GM18520 (cell line): Measurements from ENCODE around the gene NRG3.

Source experiments
- ATAC-seq: cut with Tn5 transposase; IDR thresholded peaks from one replicate; pipeline ENCODE4 v1.9.1; 2021; ENCODE audit not compliant: unreplicated experiment

The NRG3 gene

DNA sequence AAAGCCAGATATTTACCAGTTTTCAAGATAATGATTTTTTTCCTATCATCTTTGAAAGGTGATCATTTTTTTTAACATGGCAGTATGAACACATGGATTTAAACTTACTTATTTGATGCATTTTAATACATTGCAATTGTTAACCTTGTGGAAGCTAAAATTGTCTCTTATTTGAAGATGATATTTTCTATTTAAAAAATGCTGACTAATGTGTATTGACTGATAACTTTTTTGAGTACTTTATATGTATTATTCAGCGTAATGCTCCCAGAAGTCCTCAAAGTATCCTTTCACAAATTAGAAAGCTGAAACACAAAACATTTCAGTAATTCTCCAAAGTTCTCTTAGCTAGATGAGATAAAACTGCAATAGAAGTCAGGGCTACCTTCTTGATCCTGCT lies 677.3 kb downstream of the NRG3 start:
- no peak for ATAC-seq

DNA sequence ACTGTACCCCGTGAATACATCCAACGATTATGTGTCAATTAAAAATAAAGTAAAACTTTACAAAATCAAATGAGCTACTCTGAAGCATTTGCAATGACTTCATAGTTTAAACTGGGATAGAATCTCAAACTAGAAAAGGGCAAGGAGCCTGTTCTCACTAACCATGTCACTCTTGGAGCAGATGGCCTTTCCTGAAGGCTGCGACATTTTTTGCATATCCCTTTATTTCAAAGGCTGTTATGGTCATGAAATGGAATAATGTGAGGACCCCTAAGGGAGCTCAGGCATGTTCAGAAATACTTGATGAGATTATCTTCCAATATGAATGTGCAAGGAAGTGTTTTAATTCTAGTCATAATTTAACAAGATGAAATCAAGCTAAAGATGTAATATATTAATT lies 679.4 kb downstream of the NRG3 start:
- ATAC-seq, result no peak

DNA sequence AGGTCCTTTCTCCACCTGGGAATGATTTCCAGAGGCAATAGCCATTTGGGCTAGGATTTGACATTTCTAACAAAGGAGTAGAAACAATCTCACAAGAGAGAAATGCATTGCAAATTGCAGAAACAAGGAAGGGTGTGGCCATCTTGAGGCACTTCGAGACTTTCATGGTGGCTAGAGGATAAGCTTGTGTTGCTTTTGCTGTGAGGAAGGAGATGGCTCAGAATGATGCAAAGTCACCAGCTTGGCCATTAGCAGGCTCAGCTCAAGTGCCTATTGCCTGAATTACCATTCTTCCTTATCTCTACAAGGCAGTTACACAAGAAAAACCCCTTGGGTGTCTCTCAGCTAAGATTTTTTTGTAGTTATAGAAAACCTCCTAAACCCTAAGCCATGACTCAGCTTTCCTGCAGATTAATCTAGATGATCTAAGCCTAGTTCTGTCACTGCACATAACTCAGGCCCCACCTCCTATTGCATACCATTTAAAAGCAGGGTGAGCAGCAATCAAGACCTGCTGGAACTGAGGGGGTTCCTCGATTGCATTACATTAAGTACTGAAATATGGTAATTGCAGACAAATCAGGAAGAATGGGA lies 683.1 kb downstream of the NRG3 start:
- ATAC-seq, result no peak

DNA sequence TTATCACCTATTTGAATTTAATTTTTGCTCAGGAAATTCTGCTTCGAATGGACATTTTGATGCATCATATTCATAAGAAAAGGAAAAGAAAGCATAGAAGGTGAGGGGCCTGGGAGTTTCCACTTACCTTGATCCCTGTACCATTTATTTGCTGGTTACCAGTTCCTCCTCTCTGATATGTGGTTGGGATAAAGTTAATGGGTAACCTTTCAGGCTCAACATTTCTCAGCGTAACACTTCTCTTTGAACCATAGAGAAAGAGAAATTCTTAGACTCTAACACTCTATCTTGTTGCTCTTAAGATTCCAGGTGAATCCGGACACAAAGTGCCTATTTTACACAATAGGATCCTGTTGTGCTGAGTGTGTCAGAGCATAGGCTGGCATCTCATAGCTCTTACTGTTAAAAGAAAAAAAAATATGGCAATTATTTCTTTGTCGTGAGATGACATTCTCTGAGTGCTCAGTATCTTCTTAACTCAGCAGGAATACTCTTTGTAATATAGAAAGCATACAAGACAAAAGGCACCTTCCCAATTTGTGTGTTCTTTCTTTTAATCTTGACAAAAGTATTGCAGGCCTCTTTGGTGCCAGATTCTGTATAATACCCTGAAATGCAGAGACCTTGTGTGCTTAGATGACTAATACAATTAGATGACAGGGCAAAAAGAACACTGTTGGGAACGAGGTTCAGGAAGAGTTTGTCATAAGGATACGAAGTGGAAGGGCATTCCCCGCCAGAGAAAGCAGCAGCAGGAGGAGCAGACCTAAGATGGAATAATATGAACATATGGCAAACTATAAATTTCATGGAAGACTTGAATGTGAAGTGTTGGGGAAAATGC lies 689.6 kb downstream of the NRG3 start:
- no peak for ATAC-seq

DNA sequence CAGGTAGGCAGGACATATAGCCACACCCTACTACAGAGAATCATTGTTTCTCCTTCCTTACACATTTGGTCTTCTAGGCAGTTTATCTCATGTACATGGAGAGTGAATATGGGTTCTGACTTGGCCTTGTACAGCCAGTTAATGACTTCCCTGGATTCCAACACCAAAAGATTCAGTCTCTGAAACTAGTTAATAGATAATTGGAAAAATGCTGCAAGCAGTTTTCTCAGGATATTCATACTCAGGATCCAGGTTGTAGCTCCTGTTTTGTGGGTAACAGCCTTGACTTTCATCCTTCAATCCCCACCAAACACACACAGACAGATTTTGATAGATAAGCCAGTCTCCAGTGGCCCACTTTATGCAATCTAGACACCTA lies 690.2 kb downstream of the NRG3 start:
- ATAC-seq, result no peak

DNA sequence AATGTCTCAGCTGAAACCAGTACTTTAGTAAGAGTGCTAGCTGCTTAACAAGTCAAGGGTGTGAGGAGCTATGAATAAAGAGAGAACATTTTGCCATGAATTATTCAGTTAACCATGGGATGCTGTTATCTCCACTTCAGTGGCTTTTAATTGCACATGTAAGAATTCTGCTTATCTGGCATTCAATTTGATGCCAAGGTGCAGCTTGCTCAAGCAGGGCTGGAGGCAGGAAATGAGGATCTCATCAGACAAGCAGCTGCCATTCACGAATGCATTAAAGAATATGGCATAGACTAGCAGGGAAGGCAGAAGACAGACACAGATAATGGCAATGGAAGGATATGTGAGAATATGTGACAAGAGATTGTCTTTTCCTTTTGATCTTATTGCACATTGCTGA lies 697.8 kb downstream of the NRG3 start:
- no peak for ATAC-seq

DNA sequence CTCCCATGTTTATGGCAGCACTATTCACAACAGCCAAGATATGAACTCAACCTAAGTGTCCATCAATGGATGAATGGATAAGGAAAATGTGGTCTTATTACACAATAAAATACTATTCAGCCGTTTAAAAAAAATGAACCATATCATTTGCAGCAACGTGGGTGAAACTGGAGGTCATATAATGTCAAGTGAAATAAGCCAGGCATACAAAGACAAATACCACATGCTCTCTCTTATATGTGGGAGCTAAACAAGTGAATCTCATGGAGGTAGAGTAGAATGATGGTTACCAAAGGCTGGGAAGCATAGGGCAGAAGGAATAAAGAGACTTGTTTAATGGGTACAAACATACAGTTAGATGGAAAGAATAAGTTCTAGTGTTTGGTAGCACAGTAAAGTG lies 699.1 kb downstream of the NRG3 start:
- ATAC-seq, result no peak

DNA sequence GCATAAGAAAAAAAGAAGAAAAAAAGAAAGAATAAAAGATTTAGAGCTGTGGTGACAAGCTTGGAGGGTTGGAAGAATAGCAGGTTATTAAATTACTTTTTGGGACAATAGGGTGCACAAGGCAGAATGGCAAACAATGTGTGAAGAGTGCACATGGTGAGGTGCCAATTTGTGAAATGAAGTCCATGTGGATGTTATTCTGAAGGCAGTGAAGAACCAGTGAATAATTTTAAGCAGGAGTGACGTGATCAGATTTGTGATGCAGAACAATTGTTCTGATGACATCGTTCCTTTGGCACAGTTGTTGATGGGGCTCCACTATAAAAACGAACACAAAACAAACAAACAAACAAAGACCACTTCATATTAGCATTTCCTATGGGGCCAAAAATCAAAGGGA lies 700.3 kb downstream of the NRG3 start:
- ATAC-seq, result no peak

DNA sequence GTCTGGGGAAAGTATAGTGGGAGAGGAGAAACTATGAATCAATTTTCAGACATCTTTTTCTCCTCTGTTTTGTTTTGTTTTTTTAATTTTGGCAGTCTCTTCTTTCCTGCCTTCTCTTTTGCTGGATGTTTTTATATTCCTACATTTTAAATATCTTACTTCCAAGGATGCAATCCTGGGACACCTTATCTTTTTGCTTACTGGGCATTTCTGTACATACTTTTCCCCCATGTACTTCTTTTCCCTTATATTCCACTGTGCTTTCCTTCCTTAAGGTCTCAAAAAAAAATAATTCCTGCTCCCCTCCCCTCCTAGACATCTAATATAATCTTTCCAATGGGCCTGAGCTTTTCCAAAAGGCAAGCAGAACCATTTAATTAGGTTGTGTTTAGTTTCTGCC lies 701.1 kb downstream of the NRG3 start:
- ATAC-seq, result no peak

DNA sequence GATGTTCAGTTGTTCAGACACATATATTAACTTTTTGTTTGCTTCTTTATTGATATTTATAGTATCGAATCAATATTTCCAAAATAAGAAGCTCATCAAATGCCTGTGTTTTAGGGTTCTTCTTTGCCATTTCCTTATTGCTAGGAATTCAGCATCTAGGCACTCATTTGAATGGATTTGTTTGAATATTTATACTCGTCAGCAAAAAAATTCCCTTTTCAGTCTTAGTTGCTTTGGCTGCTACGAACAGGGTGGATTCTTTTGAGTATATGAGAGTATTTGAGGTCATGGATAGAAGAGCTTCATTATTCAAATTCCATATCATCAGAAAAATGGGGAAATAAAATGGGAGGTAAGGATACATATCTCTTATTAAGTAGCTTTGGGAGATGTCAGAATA lies 706.9 kb downstream of the NRG3 start:
- no peak for ATAC-seq

DNA sequence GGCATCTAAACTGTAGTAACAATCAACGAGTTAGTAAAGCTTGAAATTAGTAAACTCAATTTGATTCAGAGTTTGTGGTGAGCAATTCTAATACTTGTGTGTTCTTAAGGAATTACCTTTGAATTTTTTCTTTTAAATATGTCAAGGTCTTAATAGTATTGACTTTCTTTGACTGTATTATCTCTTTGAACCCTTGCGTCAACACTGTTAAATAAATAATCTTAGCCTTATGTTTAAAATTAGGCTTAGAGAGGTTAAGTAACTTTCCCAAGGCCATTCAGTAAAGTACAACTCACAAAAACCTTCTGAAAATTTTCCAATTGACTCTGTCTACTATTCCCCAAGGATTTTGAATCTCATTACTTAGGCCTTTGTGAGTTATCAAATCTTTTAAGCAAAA lies 716.4 kb downstream of the NRG3 start:
- ATAC-seq, result no peak

DNA sequence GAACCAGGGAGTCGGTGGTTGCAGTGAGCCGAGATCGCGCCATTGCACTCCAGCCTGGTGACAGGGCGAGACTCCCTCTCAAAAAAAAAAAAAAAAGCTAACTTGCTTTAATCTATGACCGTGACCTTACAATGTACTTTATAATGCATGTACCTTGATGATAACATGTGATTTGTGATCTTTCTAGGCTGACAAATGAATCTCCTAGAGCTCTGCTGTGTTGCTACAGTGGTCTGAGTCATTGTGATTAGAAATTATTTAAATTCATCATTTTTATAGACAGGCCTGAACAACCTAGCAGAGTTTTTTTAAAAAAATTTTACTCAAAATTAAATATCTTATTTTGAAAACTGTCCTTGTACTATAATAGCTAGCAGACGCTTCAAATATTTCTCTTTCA lies 722.8 kb downstream of the NRG3 start:
- no peak for ATAC-seq

DNA sequence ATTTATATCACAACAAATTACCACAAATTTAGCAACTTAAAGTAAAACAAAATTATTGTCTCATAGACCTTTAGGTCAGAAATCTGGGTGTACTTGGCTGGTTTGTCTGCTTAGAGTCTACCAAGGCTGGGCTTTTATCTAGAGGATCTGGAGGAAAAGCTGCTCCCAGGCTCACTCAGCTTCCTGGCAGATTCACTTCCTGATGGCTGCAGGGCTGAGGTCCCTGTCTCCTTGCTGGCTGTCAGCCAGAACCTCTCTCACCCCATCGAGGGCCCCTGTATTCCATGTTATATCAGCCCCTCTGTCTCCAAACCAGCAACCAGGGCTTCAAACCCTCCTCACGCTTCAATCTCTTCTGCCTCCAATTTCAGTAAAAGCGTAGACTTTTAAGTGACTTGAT lies 734.9 kb downstream of the NRG3 start:
- no peak for ATAC-seq

DNA sequence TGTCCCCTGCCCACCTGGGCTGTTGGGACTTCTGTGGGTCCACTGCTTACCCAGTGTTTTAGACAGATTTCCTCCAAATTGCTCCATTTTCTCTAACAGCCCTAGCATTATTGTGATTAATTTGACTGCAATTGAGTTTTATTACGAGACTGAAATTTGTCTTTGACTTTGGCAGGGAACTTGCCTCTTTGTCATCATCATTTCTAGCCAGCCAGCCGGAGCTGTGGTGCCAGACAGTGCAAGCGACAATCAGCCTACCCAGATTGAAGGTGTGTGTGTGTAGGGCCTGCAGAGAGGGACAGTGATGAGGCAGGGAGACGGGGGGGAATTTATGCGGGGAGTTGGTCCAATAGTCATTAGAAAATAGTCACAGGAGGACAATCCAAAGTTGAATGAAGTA lies 743.0 kb downstream of the NRG3 start:
- no peak for ATAC-seq

DNA sequence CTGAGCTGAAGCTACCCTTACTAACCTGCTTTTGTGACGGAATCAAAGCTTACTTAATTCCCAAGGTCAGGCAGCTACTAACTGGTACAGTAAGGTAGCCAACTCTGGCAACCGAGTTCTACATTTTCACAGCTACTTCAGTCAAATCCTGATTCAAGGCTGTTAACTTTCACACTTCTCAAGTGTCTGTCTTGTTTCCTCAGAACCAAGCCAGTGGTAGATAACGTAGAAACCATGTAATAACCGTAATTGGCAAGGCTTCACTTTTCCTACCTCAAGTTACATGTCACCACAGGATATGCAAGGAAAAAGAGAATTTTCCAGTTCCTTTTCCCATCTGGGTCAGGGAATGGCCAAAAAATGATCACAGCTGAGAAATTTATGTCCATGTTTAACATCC lies 746.7 kb downstream of the NRG3 start:
- no peak for ATAC-seq

DNA sequence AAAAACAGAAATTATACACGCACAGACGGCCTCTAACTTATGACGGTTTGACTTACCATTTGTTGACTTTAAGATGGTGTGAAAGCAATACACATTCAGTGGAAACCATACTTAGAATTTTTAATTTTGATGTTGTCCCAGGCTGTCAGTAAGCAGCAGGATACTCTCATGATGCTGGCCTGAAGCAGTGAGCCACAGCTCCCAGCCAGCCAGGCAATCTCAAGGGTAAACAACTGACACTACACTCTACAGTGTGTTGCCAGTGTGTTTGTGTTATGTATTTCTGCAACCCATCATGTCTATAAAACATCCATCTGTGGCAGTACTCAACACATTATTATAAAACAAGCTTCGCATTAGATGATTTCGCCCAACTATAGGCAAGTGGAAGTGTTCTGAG lies 747.5 kb downstream of the NRG3 start:
- ATAC-seq, result no peak

DNA sequence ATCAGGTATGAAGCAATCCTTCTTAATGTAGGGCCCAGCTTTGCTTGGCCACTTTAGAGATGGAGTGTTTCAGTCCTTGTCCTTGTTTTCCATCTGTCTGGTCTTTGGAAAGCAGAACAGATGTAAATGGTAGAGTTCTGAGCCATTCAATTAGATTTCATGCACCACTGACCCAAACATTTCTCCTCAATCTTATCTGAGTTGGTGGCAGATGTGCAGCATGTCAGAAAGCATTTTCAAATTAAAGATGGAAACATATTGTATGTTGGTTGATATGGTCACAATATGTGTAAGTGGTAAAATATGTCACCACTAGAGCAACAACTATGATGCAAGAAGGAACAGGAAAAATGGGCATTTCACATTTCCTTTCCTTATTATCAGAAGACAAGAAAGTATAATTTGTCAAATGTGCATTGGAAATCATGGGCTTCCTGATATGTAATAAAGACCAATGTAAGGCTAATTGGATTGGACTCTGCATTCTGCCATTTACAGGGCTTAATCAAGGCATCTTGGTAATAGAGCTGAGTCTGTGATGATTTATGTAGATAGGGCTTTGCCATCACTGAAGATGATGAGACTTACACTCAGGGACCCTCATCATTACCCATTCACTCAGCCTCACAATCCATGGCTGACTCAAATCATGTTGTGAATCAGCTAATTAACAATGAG lies 750.7 kb downstream of the NRG3 start:
- no peak for ATAC-seq

DNA sequence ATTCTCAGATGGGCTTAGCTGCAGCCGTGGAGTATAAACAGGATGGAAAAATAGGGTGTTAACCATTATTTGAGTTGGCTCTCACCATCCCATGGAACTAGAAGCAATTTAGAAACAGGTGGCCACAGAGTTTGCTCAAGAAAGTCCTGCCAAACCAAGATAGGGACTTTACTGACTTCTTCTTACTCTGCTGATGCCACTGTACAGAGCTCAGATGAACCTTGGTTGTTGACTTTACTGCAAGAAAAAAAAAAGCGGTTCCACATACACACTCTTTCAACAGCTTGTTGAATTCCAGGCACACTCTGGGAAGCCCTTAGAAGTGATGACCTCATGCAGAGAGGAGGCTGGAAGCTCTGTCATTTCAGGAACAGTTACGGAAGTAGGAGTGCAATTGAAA lies 753.4 kb downstream of the NRG3 start:
- no peak for ATAC-seq

DNA sequence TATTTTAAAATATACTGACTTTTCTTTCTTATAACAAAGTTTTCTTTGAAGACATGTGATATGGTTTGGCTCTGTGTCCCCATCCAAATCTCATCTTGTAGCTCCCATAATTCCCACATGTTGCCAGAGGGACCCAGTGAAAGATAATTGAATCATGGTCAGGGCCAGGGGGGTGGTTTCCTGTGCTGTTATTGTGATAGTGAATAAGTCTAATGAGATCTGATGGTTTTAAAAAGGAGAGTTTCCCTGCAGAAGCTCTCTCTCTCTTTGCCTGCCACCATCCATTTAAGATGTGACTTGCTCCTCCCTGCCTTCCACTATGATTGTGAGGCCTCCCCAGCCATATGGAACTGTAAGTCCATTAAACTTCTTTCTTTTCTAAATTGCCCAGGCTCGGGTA lies 768.1 kb downstream of the NRG3 start:
- no peak for ATAC-seq

DNA sequence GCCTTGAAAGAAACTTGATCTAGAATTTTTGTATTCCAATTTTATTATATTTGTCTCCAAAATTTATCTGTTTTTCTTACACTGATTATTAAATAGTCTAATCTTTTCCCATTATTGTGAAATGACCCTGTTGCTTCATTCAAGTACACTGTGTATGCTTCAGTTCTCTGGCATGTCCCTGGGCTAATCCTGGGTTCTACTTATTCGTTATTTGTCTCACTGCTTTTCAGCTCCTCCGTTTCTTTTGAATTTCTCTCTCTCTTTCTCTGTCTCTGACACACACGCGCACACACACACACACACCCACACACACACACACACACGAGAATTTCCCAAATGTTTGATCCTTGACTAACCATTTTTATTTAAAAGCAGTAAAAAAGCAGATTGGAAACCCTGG lies 768.6 kb downstream of the NRG3 start:
- ATAC-seq, result no peak

DNA sequence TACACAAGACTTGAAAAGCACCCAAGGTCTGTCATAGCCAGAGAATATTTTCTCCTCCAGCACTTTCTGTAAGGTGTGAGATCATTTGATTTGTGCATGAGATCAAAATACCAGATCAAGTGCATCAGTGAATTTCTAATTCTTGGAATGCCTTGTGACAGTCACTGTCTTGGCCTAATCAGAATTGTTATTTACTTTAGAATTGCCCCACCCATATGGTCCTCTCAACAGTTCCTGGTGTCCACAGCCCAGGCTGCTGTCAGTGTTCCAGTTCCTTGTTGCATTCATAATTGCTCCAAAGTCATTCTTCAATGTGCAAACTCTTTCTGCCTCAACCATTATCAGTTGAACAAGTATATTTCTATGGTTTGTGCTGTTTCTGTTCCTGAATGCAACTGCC lies 770.2 kb downstream of the NRG3 start:
- no peak for ATAC-seq
